C4-2B (cell line): ENCODE data around the gene RGS9.

Experiments
- ZFX ChIP-seq: fragments of 450-650 bp; IDR thresholded peaks from 2 replicates; pipeline ENCODE4 v1.6.1; 2017
- TF ChIP-seq, protein P1 (sequence below): fragments of 450-650 bp; conservative IDR thresholded peaks from 2 replicates; pipeline ENCODE4 v1.5.1; 2017; ENCODE audit warnings: mild to moderate bottlenecking

DNA sequence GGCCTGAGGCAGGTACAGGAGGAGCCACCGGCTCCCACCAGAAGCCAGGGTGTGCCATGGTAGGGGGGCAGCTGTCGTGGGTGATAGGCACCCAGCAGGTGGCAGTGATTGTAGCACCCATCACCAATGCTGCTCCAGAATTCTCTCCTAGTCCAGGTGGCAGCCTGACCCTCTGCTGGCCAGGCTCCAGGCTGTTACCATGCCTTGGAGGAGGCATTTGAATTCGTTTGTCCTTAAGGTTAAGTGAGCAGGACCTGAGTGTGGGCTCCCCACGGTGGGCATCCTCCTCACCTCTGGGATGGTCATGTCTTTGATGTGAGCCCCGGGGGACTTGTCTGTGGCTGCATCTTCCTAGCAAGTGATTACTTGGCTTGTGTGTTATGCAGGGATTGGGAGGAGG, 59.4 kb downstream of the RGS9 start:
- TF ChIP-seq, protein P1, sequence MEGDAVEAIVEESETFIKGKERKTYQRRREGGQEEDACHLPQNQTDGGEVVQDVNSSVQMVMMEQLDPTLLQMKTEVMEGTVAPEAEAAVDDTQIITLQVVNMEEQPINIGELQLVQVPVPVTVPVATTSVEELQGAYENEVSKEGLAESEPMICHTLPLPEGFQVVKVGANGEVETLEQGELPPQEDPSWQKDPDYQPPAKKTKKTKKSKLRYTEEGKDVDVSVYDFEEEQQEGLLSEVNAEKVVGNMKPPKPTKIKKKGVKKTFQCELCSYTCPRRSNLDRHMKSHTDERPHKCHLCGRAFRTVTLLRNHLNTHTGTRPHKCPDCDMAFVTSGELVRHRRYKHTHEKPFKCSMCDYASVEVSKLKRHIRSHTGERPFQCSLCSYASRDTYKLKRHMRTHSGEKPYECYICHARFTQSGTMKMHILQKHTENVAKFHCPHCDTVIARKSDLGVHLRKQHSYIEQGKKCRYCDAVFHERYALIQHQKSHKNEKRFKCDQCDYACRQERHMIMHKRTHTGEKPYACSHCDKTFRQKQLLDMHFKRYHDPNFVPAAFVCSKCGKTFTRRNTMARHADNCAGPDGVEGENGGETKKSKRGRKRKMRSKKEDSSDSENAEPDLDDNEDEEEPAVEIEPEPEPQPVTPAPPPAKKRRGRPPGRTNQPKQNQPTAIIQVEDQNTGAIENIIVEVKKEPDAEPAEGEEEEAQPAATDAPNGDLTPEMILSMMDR, result no peak
- no peak for TF ChIP-seq ZFX
